HG03066 (cell line): ENCODE data around the gene ULBP2.
"Not testable (repeated sequence)": the region's sequence is repeated elsewhere in the genome, so short reads cannot be mapped to it uniquely, and the experiment has no call there.

Experiments used
- ATAC-seq: cut with Tn5 transposase; IDR thresholded peaks from one replicate; pipeline ENCODE4 v1.9.1; 2021; ENCODE audit warnings: low read depth; ENCODE audit not compliant: unreplicated experiment

ULBP2 gene

DNA sequence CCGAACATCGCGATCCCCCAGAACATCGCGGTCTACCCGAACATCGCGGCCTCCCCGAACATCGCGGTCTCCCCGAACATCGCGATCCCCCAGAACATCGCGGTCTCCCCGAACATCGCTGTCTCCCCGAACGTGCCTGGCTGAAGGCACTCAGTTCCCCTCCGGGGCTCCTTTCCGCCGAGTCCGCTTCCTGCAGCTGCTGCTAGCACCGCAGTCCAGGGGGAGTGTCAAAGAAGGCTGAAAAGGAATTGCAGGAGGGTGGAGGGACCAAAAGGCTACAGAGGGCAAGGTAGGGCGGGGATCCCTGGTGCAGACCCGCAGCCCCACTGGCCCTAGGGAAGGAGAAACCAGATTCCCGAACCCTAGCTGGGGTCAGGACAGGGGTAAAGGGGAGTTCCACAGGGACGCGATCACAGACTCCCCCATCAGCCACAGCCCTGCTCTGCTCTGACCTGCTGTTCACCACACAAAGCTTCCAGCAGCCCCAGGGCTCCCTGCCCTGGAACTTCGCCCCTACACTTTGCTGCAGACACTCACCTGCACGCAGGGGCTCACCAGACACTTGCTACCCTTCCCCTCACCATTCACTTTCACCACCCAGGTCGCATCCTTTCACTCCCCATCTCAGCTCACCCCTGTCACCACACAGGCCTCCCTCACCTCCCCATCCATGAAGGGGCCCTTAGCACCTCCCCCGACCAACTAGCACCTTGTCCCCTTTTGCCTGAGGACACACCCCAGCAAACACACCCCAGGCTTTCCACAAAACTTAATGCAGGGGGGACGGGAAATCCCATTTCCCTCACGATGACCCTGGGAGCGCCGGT lies 23.6 kb downstream of the ULBP2 start:
- ATAC-seq = no peak

DNA sequence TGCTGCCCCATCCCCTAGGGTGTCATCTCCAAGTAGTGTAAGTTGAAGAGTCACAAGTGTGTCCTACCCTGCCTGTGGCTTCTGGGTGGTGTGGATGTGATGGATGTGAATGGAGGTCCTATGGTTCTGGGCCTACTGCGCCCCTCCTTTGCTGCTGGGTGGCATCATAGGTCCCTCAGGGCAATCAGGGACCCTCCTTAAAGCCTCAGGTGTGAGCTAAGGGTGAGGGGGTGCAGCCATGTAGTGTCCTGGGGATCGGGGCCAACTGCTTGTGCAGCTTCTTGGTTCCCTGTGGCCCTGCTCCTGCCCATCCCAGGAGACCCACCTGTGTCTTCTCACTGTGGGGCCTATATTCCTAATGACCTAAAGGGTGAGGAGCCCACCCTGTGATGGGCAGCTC lies 24.5 kb downstream of the ULBP2 start:
- not testable (repeated sequence) for ATAC-seq

DNA sequence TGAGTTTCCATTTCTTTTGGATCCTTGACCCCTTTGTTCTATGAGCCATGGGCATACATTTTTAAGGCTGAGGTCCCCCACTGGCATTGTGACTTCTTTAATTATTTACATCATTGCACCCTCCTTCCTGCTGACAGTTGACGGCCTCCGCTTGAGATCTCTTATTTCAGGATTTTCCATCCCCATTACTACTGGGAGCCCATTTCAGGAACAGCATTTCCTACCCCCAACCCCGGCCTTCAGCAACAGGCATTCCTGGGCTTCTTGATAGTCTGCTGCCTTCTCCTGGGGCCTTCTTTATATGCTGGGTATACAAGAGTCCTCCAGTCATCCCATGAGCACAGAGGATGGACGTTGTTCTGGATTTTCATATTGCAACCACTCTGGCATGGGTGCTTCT lies 25.8 kb downstream of the ULBP2 start:
- ATAC-seq = no peak

DNA sequence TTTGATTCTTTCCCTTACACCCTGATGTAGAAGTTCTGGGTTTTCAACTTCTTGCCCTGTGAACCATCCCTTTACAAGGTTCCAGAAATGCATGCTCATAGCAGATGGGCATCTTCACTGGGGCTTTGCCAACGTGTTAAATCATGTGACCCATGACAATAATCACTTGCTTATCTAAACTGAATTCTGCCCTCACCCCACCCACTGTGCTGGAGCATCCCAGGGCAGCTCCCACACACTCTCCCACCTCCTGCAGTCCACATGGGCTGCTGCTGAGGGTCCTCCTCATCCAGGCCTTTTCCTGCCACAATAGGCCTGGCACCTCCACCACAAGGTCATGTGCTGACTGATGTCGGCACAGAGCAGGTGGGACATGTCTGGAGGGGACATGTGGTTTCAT lies 26.2 kb downstream of the ULBP2 start:
- not testable (repeated sequence) for ATAC-seq

DNA sequence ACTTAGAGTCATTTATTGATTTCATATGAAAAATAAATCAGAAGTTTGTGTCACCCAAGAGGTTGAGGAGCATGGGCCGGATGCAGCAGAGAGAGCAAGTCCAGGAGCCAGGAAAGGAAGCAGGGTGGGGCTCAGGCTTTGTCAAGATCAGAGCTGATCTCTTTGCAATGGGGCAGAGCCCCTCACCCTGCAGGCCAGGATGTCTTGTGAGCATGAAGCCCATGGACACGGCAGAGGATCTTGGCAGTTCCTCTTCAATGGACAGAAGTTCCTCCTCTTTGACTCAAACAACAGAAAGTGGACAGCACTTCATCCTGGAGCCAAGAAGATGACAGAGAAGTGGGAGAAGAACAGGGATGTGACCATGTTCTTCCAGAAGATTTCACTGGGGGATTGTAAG lies 27.1 kb downstream of the ULBP2 start:
- ATAC-seq = not testable (repeated sequence)

DNA sequence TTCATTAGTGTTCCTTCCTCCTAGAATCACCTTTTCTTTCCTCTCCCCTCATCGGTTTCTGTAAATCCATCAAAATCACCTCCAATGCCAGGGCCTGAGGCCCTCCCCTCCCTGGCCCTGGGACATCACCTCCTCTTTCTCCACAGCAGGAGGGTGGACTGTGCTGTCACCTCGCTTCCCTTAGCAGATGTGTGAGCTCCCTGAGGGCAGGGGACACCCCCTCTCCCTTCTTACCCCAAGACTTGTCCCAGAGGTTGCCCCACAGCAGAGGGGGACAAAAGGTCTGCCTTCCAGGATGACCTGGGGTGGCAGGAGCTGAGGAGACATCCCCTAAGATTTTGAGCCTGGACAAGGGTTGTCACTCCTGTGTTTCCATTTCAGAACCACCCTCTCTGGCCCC lies 27.8 kb downstream of the ULBP2 start:
- ATAC-seq = no peak

DNA sequence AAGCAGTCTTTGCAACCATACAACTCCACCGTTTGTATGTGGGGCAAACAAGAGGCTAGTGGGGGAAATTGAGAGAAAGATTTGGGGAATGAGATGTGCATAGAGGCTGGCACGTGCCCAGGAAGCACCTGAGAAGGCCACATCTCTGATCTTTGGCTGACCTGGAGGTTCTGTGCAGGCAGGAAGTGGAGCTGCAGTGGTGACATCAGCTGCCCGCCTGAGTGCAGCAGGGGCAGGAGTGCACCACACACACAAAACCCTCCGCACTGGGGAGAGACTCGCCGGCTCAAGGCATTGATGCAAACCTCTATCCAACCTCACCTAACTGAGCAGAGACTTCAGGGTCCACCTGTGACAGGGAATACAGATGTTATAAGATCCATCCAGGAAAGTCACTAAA lies 32.6 kb downstream of the ULBP2 start:
- not testable (repeated sequence) for ATAC-seq

DNA sequence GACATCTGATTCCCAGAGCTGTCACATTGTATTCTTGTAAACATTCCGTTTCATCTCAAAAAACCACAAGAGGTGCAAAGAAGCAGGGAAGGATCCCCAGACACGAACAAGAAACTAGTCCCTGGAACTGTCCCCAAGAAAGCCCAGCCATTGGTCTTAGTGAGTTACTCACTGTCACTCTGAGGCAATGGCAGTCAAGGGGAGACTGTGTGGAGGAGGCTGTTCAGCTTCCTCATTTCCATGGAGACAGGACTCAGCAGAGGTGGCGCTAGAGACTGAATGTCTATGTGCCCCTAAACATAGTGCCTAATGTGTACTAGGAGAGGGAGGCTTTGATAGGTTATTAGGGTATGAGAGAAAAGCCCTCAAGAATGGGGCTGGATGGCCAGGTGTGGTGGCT lies 33.0 kb downstream of the ULBP2 start:
- no peak for ATAC-seq

DNA sequence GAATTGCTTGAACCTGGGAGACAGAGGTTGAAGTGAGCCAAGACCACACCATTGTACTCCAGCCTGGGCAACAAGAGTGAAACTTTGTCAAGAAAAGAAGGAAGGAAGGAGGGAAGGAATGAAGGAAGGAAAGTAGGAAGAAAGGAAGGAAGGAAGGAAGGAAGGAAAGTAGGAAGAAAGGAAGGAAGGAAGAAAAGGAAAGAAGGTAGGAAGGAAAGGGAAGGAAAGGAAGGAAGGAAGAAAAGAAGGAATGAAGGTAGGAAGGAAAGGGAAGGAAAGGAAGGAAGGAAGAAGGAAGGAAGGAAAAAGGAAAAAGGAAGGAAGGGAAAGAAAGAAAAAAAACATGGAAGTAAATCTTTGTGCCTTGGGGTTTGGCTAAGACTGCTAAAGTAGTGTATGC lies 33.6 kb downstream of the ULBP2 start:
- ATAC-seq = no peak

DNA sequence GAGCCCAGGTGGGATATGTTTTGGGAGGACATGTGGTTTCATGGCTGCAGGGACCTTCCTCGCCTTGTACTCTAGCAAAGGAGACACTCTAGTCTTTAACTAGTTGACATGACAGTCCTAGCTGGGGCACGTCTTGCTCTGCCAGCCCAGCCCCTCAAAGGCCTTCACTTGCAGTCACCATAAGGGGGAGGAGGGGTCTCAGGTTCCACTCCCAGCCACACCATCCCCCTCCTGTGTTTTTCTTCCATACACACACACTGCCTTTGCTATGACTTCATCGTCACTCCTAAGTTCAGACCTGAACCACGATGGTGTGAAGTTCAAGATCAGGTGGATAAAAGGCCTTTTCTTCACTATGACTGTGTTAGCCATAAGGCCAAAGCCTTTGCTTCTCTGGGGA lies 35.4 kb downstream of the ULBP2 start:
- no peak for ATAC-seq

DNA sequence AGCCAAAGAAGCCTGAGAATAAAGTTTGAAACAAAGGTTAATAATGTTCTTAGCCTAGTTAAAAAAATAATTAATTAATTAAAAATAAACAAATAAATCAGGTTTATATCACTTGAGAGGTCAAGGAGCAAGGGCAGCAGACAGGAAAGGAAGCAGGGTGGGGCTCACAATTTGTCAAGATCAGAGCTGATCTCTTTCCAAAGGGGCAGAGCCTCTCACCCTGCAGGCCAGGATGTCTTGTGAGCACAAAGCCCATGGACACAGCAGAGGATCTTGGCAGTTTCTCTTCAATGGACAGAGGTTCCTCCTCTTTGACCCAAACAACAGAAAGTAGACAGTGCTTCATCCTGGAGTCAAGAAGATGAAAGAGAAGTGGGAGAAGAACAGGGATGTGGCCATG lies 36.8 kb downstream of the ULBP2 start:
- no peak for ATAC-seq

DNA sequence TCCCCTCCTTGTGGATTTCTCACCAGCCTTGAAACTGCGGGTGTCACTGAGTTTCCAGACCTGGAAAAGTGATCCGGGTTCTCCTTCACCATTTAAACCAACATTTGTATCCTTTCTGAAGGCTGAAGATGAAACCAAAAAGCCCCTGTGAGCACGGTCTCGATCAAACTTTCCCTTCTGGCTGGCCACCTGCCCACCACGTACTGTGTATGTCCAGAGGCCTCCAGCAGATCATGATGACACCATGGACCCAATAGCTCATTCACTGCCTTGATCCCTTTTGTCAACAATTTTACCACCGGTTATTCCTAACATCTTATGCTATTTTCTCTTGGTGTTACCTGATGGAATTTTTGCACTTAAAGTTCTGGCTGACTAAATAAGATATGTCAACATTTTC lies 37.5 kb downstream of the ULBP2 start:
- no peak for ATAC-seq

DNA sequence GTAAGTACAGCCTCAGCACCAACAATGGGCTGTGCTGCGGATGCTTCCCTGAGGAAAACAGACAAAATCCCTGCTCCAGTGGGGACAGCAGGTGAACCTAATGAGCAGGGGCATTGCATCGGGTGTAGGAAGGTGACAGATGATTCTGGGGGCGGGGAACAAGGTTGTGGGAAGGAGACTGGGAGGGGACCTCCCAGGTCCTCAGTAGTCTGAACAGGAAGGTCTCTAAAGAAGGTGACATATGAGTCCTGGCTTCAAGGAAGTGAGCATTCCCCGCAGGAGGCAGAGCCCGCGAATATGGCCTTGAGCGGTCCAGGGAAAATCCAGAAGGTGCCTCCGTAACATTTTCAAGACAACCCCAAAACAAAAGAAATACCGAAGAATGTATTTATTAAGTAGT lies 41.3 kb downstream of the ULBP2 start:
- no peak for ATAC-seq

DNA sequence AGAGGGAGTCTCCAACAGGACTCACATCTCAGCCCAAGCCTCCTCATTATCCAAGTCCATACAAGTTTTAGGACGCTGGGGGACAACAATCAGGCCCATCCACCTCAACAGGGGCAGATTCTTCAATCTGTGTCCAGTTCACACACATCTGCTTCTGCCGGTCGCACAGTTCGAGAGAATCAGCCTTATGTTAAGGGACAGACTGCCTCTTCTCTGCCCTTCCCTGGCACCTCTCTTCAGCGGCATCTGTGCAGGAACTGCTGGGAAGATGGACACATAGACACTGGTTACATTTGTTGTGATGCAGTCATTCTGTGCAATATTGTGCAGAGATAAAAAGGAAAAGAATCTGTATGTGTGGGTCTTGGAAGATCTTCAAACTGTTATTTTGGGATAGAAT lies 43.0 kb downstream of the ULBP2 start:
- no peak for ATAC-seq

DNA sequence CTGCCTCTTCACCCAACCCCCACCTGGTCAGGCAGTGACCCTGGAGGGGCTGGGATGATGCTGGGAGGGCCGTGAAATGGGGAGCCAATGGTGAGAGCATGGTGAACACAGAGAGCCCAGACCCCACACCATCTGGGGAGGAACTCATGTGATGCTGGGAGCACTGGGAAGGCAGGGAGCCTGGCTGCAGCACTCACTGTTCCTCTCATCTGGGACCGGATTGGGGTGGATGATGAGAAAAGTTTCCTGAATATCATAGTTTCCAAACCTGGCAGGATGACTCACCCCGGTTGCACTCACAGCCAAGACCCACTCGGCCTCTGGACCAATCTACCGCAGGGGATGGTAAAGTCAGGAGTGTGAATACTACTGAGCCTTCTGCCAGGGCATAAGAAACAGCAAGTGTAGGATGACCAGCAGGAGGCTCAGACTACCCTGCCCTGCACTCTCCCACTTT lies 43.7 kb downstream of the ULBP2 start:
- no peak for ATAC-seq

DNA sequence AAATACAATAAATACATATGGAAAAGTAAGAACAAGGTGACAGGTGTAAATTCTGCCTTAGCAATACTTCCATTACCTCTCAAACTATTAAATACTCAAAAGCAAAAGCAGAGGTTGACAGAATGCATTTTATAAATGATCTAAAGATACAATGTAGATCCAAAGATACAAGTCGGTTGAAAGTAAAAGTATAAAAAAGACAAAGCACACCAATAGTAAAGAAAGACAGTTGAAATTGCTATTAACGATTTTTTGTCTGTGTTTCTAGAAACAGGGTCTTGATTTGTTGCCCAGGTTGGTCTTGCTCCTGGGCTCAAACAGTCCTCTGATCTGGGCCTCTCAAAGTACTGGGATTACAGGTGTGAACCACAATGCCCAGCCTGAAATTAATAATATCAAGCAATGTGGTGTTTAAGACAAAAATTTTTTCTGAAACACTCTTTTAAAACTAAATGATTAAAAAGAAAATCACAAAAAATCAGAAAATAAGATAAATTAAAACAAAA lies 45.8 kb downstream of the ULBP2 start:
- no peak for ATAC-seq

DNA sequence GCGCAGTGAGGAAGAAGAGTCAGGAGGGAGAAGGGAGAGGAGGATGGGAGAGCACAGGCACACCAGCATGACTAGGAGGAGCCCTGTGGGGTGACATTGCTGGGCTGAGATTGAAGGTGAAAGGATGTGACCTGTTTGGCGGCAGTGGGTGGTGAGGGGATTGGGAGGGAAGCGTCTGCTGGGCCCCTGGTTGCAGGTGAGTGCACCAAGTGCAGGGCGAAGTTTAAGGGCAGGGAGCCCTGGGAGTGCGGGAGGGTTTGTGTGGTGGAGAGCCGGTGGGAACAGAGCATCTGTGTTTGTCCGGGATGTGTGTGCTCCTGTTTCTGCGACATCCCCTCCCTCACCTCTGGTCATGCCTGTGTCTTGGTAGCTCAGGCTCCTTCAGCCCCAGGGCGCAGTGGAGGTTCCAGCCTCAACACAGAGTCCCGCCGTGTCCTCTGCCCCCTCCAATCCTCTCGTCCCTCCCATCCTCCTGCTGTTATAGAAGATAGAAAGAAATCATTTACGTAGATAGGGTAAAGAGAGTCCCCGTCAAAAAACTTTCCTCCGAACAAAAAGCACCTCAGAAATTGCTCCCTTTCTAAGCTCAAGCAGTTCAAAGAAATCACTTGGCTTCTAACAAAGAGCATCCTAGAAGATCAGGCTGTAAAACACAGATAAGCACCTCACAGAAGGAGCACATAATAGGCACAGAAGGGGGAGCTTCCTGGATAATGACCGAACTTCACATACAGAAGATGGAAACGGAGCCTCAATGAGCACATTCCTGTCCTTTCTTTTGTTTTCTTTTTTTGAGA lies 46.9 kb downstream of the ULBP2 start:
- no peak for ATAC-seq

DNA sequence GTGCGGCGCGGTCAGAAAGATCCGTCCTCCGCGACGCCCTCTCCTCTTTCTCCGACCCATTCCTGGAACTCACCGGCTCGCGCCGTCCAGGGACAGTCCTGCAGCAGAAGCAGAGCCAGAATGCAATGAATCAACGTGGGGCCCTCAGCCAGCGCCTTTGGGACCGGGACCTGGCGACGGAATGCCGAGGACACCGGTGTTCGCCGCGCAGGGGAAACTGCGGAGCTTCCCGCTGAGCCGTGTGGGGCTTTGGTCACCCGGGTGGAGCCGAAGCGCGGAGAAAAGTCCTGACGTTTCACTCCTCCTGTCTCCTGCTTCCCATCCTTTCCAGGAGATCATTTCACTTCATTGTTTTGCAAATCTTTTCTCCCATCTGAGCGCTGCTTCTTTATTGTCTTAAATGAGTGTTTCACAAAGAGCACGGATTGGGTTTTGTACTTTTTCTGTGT lies 48.4 kb downstream of the ULBP2 start:
- no peak for ATAC-seq

DNA sequence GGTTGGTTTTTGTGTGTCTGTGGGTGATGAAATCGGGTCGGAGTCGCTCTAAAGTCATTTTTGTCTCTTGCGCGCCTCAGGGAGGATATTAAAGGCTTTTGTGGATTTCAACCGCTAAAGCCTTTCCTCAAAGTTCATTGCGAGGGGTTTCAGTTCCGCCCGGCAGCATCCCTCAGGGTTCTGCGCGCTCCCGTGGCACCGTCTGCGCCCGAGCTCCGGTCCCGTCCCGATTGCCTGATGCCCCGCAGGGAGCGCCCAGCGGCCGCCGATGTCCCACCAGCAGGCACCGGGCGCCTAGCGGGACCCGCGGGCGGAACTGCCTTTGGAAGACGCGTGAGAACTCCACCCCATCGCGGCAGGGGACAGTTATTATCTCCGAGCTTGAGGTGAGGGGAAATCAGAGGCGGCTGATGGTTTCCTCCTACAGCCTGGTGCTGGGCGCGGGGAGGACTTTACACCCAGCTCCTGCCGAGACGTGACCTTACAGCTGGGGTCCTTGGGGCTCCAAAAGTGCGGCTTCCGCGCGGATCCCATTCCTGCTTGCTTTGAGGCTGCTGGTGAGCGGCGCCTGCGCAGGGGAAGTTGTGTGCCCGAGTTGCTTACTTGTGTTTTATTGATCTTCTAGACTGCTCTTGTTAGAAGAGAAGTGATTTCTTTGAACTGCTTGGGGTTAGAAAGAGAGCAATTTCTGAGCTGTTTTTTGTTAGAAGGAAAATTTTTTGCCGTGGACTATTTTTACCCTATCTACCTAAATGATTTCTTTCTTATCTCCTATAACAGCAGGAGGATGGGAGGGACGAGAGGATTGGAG lies 49.1 kb downstream of the ULBP2 start:
- no peak for ATAC-seq

DNA sequence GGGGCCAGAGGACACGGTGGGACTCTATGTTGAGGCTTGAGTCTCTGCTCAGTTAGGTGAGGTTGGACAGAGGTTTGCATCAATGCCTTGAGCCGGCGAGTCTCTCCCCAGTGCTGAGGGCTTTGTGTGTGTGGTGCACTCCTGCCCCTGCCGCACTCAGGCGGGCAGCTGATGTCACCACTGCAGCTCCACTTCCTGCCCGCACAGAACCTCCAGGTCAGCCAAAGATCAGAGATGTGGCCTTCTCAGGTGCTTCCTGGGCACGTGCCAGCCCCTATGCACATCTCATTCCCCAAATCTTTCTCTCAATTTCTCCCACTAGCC lies 49.6 kb downstream of the ULBP2 start:
- ATAC-seq = not testable (repeated sequence)

DNA sequence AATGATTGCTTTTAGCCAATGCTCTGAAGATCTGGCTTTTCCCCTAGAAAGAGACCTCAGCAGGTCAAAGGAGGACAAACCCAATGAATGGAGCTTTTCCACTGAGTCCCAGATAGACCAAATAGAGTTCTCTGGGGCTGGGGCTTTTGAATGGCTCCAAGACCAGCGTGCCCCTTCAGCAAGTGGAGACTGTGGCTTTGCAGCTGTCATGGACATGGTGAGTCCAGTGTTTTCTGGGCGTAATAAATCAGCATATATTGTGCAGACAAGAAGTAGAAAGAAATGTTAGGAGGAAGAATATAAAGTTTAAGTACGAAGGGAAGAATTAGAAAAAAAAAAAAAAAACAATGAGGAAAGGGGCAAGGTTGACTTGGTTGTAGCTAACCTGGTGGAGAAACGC lies 50.0 kb downstream of the ULBP2 start:
- no peak for ATAC-seq
